Epithelial cell of proximal tubule (primary cell): ENCODE measurements around the gene MAP1LC3C. TPM values are rescaled to one million over a fixed set of nuclear protein-coding genes. Genes with fewer than 3 reads are reported as not detected.
A peak's percentile ranks its signal among the peaks of the same experiment; 100 is the strongest.

ENCODE experiments used
- DNase-seq: peaks from one replicate; pipeline ENCODE4 v3.0.0-alpha.2; 2011; ENCODE audit warnings: low read depth
- H3K4me3 ChIP-seq: 2 replicates; pipeline ENCODE4 v1.5.1; 2011; ENCODE audit warnings: low read depth, mild to moderate bottlenecking, low read length
- CTCF ChIP-seq: conservative IDR thresholded peaks from 2 replicates; pipeline ENCODE4 v1.5.1; 2012; ENCODE audit warnings: low read depth, mild to moderate bottlenecking, low read length
- total RNA-seq: library from RNA; depleted of rRNA; stranded (reverse); fragments of >200 nt; gene quantifications from 2 replicates; pipeline ENCODE4 v1.2.3, GENCODE V29; 2015

Gene MAP1LC3C
- 0.12 TPM in 1 of 2 replicates, not detected in the other for total RNA-seq

GRCh38 chr1:241999026-241999425, at the start of gene MAP1LC3C:
Gene MAP1LC3C (minus strand): TSS chr1:241999098. CDS start chr1:241999008, 90 bp downstream.
- no peak for DNase-seq
- peak within 1 kb of the TSS; percentile 28 for H3K4me3 ChIP-seq
- no peak for TF ChIP-seq CTCF

GRCh38 chr1:242043165-242043564, 44.3 kb upstream of the MAP1LC3C start:
- no peak overlapping the region for H3K4me3 ChIP-seq
- TF ChIP-seq CTCF, result no peak
- no peak for DNase-seq

- TF ChIP-seq CTCF, result no peak
- H3K4me3 ChIP-seq, result no peak overlapping the region
- no peak for DNase-seq
These were observed 35.5 kb upstream of the MAP1LC3C start for GRCh38 chr1:242034392-242034791.

- no peak for DNase-seq
These were observed 34.5 kb upstream of the MAP1LC3C start for GRCh38 chr1:242033447-242033846.

GRCh38 chr1:242030071-242030470, 31.2 kb upstream of the MAP1LC3C start:
- DNase-seq, result no peak
- no peak overlapping the region for H3K4me3 ChIP-seq
- TF ChIP-seq CTCF, result no peak

More at GRCh38 chr1:242033447-242033846, 34.5 kb upstream of the MAP1LC3C start:
- TF ChIP-seq CTCF, result no peak
- H3K4me3 ChIP-seq, result no peak overlapping the region

- TF ChIP-seq CTCF, result no peak
- H3K4me3 ChIP-seq, result no peak overlapping the region
- DNase-seq, result no peak
These were observed 26.8 kb upstream of the MAP1LC3C start for GRCh38 chr1:242025681-242026080.

- H3K4me3 ChIP-seq, result no peak overlapping the region
- no peak for TF ChIP-seq CTCF
- no peak for DNase-seq
These were observed 24.9 kb upstream of the MAP1LC3C start for GRCh38 chr1:242023805-242024204.
